ENCODE measurements around the gene ACTL10.

Gene ACTL10

GRCh38 chr20:33648396-33649004 is 18.2 kb upstream of the ACTL10 start:
- no peak for DNase-seq (ENCODE audit: low read depth in 2 of 2, low spot score in 1 of 2)

- no peak for DNase-seq (ENCODE audit: low read depth in 2 of 2, low spot score in 1 of 2)
Observed at GRCh38 chr20:33649201-33649681, 17.5 kb upstream of the ACTL10 start.

- no peak for DNase-seq (ENCODE audit: low read depth in 2 of 2, low spot score in 1 of 2)
Observed at GRCh38 chr20:33650111-33650752, 16.5 kb upstream of the ACTL10 start.

- no peak for DNase-seq (ENCODE audit: low read depth in 2 of 2, low spot score in 1 of 2)
Observed at GRCh38 chr20:33650753-33651561, 15.8 kb upstream of the ACTL10 start.

- no peak for DNase-seq (ENCODE audit: low read depth in 2 of 2, low spot score in 1 of 2)
Observed at GRCh38 chr20:33651562-33652048, 15.1 kb upstream of the ACTL10 start.

- DNase-seq (ENCODE audit: low read depth in 2 of 2, low spot score in 1 of 2): no peak
Observed at GRCh38 chr20:33653218-33653899, 13.4 kb upstream of the ACTL10 start.

- no peak for DNase-seq (ENCODE audit: low read depth in 2 of 2, low spot score in 1 of 2)
Observed at GRCh38 chr20:33653900-33654596, 12.7 kb upstream of the ACTL10 start.

- no peak for DNase-seq (ENCODE audit: low read depth in 2 of 2, low spot score in 1 of 2)
Observed at GRCh38 chr20:33654680-33655161, 12.0 kb upstream of the ACTL10 start.

GRCh38 chr20:33655164-33655563 is 11.6 kb upstream of the ACTL10 start:
- no peak for DNase-seq (ENCODE audit: low read depth in 2 of 2, low spot score in 1 of 2)

- DNase-seq (ENCODE audit: low read depth in 2 of 2, low spot score in 1 of 2): no peak
Observed at GRCh38 chr20:33656010-33656782, 10.5 kb upstream of the ACTL10 start.

GRCh38 chr20:33656783-33657703 is 9.7 kb upstream of the ACTL10 start:
- no peak for DNase-seq (ENCODE audit: low read depth in 2 of 2, low spot score in 1 of 2)

GRCh38 chr20:33657704-33658095 is 9.0 kb upstream of the ACTL10 start:
- no peak for DNase-seq (ENCODE audit: low read depth in 2 of 2, low spot score in 1 of 2)

- DNase-seq (ENCODE audit: low read depth in 2 of 2, low spot score in 1 of 2): no peak
Observed at GRCh38 chr20:33658510-33658909, 8.2 kb upstream of the ACTL10 start.

- no peak for DNase-seq (ENCODE audit: low read depth in 2 of 2, low spot score in 1 of 2)
Observed at GRCh38 chr20:33658929-33659328, 7.8 kb upstream of the ACTL10 start.

GRCh38 chr20:33659341-33660034 is 7.3 kb upstream of the ACTL10 start:
- no peak for DNase-seq (ENCODE audit: low read depth in 2 of 2, low spot score in 1 of 2)

- no peak for DNase-seq (ENCODE audit: low read depth in 2 of 2, low spot score in 1 of 2)
Observed at GRCh38 chr20:33660035-33660684, 6.6 kb upstream of the ACTL10 start.

- no peak for DNase-seq (ENCODE audit: low read depth in 2 of 2, low spot score in 1 of 2)
Observed at GRCh38 chr20:33660685-33661058, 6.1 kb upstream of the ACTL10 start.

- DNase-seq (ENCODE audit: low read depth in 2 of 2, low spot score in 1 of 2): no peak
Observed at GRCh38 chr20:33662172-33662571, 4.6 kb upstream of the ACTL10 start, which contains the start of gene C20orf144. C20orf144 (plus strand) TSS chr20:33662327; CDS start chr20:33662346, 19 bp downstream.
